ENCODE data around the gene PSAPL1.
"Not testable (repeated sequence)": the region's sequence is repeated elsewhere in the genome, so short reads cannot be mapped to it uniquely, and the experiment has no call there.

The PSAPL1 gene

GRCh38 chr4:7459471-7459870 lies 24.7 kb upstream of the PSAPL1 start:
- in situ Hi-C loops (cut with HindIII; ENCODE audit: low sequenced_read_pairs): no loop called here

- in situ Hi-C loops (cut with HindIII; ENCODE audit: low sequenced_read_pairs): no loop called here
Observed at GRCh38 chr4:7458477-7458876, 23.7 kb upstream of the PSAPL1 start.

- in situ Hi-C loops (cut with HindIII; ENCODE audit: low sequenced_read_pairs): no loop called here
Observed at GRCh38 chr4:7458066-7458425, 23.3 kb upstream of the PSAPL1 start.

GRCh38 chr4:7457201-7458065 lies 22.7 kb upstream of the PSAPL1 start:
- in situ Hi-C loops (cut with HindIII; ENCODE audit: low sequenced_read_pairs): no loop called here

- in situ Hi-C loops (cut with HindIII; ENCODE audit: low sequenced_read_pairs): not testable (repeated sequence)
Observed at GRCh38 chr4:7452802-7453201, 18.1 kb upstream of the PSAPL1 start.

- in situ Hi-C loops (cut with HindIII; ENCODE audit: low sequenced_read_pairs): no loop called here
Observed at GRCh38 chr4:7451800-7452199, 17.1 kb upstream of the PSAPL1 start.

- in situ Hi-C loops (cut with HindIII; ENCODE audit: low sequenced_read_pairs): no loop called here
Observed at GRCh38 chr4:7451434-7451789, 16.7 kb upstream of the PSAPL1 start.

- in situ Hi-C loops (cut with HindIII; ENCODE audit: low sequenced_read_pairs): no loop called here
Observed at GRCh38 chr4:7450775-7451433, 16.2 kb upstream of the PSAPL1 start.

GRCh38 chr4:7448036-7448435 lies 13.3 kb upstream of the PSAPL1 start:
- in situ Hi-C loops (cut with HindIII; ENCODE audit: low sequenced_read_pairs): no loop called here

- in situ Hi-C loops (cut with HindIII; ENCODE audit: low sequenced_read_pairs): no loop called here
Observed at GRCh38 chr4:7447236-7447635, 12.5 kb upstream of the PSAPL1 start.

GRCh38 chr4:7444731-7445130 lies 10.0 kb upstream of the PSAPL1 start:
- in situ Hi-C loops (cut with HindIII; ENCODE audit: low sequenced_read_pairs): no loop called here

- in situ Hi-C loops (cut with HindIII; ENCODE audit: low sequenced_read_pairs): no loop called here
Observed at GRCh38 chr4:7444314-7444713, 9.6 kb upstream of the PSAPL1 start.

GRCh38 chr4:7442574-7443162 lies 7.9 kb upstream of the PSAPL1 start:
- in situ Hi-C loops (cut with HindIII; ENCODE audit: low sequenced_read_pairs): no loop called here

- in situ Hi-C loops (cut with HindIII; ENCODE audit: low sequenced_read_pairs): no loop called here
Observed at GRCh38 chr4:7441201-7441600, 6.5 kb upstream of the PSAPL1 start.

- in situ Hi-C loops (cut with HindIII; ENCODE audit: low sequenced_read_pairs): no loop called here
Observed at GRCh38 chr4:7439699-7440098, 5.0 kb upstream of the PSAPL1 start.

GRCh38 chr4:7436256-7436655 lies 1.5 kb upstream of the PSAPL1 start:
- in situ Hi-C loops (cut with HindIII; ENCODE audit: low sequenced_read_pairs): no loop called here

GRCh38 chr4:7435471-7436061 lies 836 bp upstream of the PSAPL1 start:
- in situ Hi-C loops (cut with HindIII; ENCODE audit: low sequenced_read_pairs): no loop called here

GRCh38 chr4:7434141-7434765 lies 477 bp downstream of the PSAPL1 start:
- in situ Hi-C loops (cut with HindIII; ENCODE audit: low sequenced_read_pairs): no loop called here

GRCh38 chr4:7433376-7434140 lies 1.2 kb downstream of the PSAPL1 start:
- in situ Hi-C loops (cut with HindIII; ENCODE audit: low sequenced_read_pairs): no loop called here

GRCh38 chr4:7432531-7433375 lies 2.0 kb downstream of the PSAPL1 start:
- in situ Hi-C loops (cut with HindIII; ENCODE audit: low sequenced_read_pairs): no loop called here
